ENCODE data around the gene SPON2. TPM values are rescaled to one million over a fixed set of nuclear protein-coding genes. Genes with fewer than 3 reads are reported as not detected.

Gene SPON2
- polyA plus RNA-seq, 1 experiment: 11.6 TPM

DNA sequence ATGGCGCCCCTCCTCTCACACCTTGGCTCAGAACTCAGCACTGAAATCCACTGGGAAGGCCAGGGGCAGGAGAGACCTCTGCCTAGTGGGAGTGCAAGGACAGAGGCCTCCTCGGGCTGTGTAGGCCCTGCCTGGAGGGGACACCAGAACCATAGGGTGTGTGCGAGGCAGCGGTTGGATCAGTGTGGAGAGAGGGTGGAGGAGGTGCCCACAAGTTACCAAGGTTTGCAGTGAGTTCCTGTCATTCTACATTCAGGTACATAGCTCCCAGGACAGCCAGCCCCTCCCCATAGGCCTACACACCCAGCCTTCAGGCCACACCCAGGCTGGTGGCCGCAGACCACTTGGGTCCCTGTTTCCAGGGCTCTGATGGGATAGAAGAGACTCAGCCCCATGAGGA lies 19.2 kb upstream of the SPON2 start:
- Histone ChIP-seq H3K36me3 (ENCODE audit: control insufficient read depth, insufficient read depth, low read length) (no peaks in the 10 kb centered on the region), H3K27me3 (ENCODE audit: control insufficient read depth, insufficient read depth, low read length) (no peaks in the 10 kb centered on the region), H3K4me3 (ENCODE audit: low read depth, low read length) (no peak overlapping the region)
- TF ChIP-seq, protein P1, sequence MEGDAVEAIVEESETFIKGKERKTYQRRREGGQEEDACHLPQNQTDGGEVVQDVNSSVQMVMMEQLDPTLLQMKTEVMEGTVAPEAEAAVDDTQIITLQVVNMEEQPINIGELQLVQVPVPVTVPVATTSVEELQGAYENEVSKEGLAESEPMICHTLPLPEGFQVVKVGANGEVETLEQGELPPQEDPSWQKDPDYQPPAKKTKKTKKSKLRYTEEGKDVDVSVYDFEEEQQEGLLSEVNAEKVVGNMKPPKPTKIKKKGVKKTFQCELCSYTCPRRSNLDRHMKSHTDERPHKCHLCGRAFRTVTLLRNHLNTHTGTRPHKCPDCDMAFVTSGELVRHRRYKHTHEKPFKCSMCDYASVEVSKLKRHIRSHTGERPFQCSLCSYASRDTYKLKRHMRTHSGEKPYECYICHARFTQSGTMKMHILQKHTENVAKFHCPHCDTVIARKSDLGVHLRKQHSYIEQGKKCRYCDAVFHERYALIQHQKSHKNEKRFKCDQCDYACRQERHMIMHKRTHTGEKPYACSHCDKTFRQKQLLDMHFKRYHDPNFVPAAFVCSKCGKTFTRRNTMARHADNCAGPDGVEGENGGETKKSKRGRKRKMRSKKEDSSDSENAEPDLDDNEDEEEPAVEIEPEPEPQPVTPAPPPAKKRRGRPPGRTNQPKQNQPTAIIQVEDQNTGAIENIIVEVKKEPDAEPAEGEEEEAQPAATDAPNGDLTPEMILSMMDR (IDR thresholded peaks at IDR 0.05; ENCODE audit: insufficient read depth, low read depth, low read length): no peak
- ChIA-PET CTCF (interaction anchor here (0.5 to 2.1 kb wide), 5 partner anchors 12 to 155 kb away, joined by 3 to 8 read pairs (median 4); partner anchors contain the start of gene UVSSA), POLR2A (interaction anchor here (0.7 kb wide), 2 partner anchors 19 to 164 kb away, joined by 3 read pairs; no protein-coding TSS in a partner anchor)
- no peak for DNase-seq (ENCODE audit: low read depth)

DNA sequence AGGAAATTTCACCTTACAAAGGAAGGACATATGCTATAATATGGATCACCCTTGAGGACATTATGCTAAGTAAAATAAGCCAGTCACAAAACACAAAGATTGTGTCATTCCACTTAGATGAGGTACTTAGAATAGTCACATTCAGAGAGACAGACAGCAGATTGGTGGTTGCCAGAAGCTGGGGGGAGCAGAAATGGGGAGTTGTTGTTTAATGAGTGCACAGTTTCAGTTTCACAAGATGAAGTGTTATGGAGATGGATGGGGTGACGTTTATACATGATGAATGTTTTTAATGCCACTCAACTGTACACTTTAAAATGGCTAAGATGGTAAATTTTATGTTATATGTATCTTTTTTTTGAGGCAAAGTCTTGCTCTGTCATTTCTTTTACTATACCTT lies 14.8 kb upstream of the SPON2 start:
- POLR2A ChIA-PET: no interaction called here
- TF ChIP-seq, protein P1 (IDR thresholded peaks at IDR 0.05; ENCODE audit: insufficient read depth, low read depth, low read length): no peak
- no peak for DNase-seq (ENCODE audit: low read depth)
- no peak overlapping the region for H3K4me3 ChIP-seq (ENCODE audit: low read depth, low read length)
- H3K27me3 ChIP-seq (ENCODE audit: control insufficient read depth, insufficient read depth, low read length): no peaks in the 10 kb centered on the region
- CTCF ChIA-PET: interaction anchor here (1.3 kb wide), 1 partner anchor 18 kb away, joined by 3 read pairs; no protein-coding TSS in a partner anchor
- no peaks in the 10 kb centered on the region for H3K36me3 ChIP-seq (ENCODE audit: control insufficient read depth, insufficient read depth, low read length)

DNA sequence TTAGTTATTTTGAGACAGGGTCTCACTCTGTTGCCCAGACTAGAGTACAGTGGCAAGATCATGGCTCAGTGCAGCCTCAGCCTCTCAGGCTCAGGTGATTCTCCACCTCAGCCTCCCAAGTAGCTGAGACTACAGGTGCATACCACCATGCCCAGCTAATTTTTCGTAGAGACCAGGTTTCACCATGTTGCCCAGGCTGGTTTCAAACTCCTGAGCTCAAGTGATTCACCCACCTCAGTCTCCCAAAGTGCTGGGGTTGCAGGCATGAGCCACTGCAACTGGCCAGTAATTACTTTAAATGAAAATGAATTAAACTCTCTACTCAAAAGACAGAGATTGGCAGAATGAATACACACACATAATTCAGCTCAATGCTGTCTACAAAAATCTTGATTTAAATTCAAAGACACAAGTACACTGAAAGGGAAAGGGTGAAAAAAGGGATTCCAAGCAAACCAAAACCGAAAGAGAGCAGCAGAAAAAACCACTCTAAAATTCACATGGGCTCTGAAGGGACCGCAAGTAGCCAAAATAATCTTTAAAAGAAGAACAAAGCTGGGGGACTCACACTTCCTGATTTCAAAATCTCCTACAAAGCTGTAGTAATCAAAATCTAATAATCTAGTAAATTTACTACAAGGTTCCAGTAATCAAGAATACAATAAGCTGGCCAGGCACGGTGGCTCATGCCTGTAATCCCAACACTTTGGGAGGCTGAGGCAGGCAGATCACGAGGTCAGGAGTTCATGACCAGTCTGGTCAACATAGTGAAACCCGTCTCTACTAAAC lies 11.8 kb upstream of the SPON2 start:
- POLR2A ChIA-PET: no interaction called here
- TF ChIP-seq, protein P1 (IDR thresholded peaks at IDR 0.05; ENCODE audit: insufficient read depth, low read depth, low read length): no peak
- no peak for DNase-seq (ENCODE audit: low read depth)
- Histone ChIP-seq H3K27me3 (ENCODE audit: control insufficient read depth, insufficient read depth, low read length) (no peaks in the 10 kb centered on the region), H3K36me3 (ENCODE audit: control insufficient read depth, insufficient read depth, low read length) (no peaks in the 10 kb centered on the region), H3K4me3 (ENCODE audit: low read depth, low read length) (no peak overlapping the region)
- CTCF ChIA-PET: interaction anchor here (1.0 to 2.0 kb wide), 3 partner anchors 17 to 75 kb away, joined by 3 to 7 read pairs (median 3); no protein-coding TSS in a partner anchor

DNA sequence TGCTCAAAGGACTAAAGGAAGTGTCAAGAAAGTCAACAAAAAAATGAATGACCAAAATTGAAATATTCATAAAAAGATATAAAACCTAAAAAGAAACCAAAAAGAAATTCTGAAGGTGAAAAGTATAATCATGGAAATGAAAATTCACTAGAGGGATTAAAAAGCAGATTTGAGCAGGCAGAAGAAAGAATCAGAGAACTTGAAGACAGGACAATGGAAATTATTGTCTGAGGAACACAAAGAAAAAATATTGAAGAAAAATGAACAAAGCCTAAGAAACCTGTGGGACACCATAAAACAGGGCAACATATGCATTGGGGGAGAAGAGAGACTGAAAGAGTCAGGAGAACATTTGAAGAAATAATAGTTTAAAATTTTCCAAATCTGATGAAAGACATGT lies 9.9 kb upstream of the SPON2 start:
- CTCF ChIA-PET: no interaction called here
- Histone ChIP-seq H3K36me3 (ENCODE audit: control insufficient read depth, insufficient read depth, low read length) (no peaks in the 10 kb centered on the region), H3K4me3 (ENCODE audit: low read depth, low read length) (no peak overlapping the region), H3K27me3 (ENCODE audit: control insufficient read depth, insufficient read depth, low read length) (no peaks in the 10 kb centered on the region)
- DNase-seq (ENCODE audit: low read depth): no peak
- POLR2A ChIA-PET: no interaction called here
- TF ChIP-seq, protein P1 (IDR thresholded peaks at IDR 0.05; ENCODE audit: insufficient read depth, low read depth, low read length): no peak

DNA sequence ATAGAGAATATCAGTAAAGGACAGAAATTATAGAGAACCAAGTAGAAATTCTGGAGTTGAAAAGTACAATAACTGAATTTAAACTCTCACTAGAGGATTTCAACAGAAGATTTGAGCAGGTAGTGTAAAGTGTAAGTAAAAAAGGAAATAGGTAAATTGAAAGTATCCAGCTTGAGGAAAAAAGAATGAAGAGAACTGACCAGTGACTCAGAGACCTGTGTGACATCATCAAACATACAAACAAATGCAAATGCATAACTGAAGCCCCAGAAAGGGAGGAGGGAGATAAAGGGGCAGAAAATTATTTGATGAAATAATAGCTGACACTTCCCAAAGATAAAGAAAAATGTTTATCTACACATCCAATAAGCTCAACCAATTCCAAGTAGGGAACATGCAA lies 8.3 kb upstream of the SPON2 start:
- ChIA-PET CTCF (no interaction called here), POLR2A (no interaction called here)
- H3K36me3 ChIP-seq (ENCODE audit: control insufficient read depth, insufficient read depth, low read length): no peaks in the 10 kb centered on the region
- no peak for DNase-seq (ENCODE audit: low read depth)
- TF ChIP-seq, protein P1 (IDR thresholded peaks at IDR 0.05; ENCODE audit: insufficient read depth, low read depth, low read length): no peak
- H3K4me3 ChIP-seq (ENCODE audit: low read depth, low read length): no peak overlapping the region
- no peaks in the 10 kb centered on the region for H3K27me3 ChIP-seq (ENCODE audit: control insufficient read depth, insufficient read depth, low read length)

Data from BJ (cell line).